ENCODE measurements around the gene BRIP1.
"Not testable (repeated sequence)": the region's sequence is repeated elsewhere in the genome, so short reads cannot be mapped to it uniquely, and the experiment has no call there.

BRIP1 gene

DNA sequence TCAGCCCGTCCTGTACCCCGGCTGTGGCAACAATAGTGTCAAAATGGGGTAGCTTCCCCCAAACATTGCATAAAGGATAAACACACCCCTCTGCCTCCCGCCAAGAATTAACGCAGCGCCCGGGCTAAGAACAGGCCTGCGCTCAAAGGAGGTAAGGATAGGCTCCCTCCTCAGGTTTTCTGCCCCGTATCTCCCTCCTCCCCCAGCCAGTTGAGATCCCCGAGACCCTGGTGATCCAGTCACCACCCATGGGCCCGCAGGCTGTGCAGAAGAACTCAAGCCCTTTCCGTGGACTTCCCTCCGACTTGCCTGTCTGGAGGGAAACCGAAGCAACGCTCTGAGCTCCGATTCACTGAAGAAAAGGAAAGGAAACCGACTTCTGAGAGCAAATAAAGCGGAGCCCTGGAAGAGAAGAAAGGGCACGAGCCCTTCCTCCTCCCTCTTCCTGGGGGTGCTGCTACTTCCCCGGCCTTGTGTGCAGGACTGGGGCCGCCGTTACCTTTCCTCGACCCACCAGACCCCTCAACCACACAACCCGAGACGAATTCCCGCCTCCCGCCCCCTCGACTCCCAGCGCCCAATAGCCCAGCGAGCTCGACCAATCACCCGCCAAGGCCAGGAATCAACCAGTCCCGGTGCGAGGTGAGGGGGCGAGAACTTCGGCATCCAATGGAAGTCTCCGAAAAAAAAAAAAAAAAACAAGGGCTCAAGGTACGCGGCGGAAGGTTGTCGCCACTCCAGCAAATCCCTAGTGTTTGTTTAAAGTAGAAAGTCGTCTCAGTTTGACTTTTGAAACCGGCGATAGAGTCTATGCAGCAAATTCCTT lies at the start of gene BRIP1:
BRIP1 (minus strand) TSS at position 554 of the 826 bp plus-strand sequence. CDS start 1,989 bp downstream, outside the sequence.
- in situ Hi-C loops (cut with MboI; ENCODE audit: low sequenced_read_pairs), result no loop called here

GRCh38 chr17:61908292-61909037 lies 45.1 kb upstream of the BRIP1 start:
- in situ Hi-C loops (cut with MboI; ENCODE audit: low sequenced_read_pairs), result no loop called here

GRCh38 chr17:61907361-61907760 lies 44.0 kb upstream of the BRIP1 start:
- in situ Hi-C loops (cut with MboI; ENCODE audit: low sequenced_read_pairs), result no loop called here

DNA sequence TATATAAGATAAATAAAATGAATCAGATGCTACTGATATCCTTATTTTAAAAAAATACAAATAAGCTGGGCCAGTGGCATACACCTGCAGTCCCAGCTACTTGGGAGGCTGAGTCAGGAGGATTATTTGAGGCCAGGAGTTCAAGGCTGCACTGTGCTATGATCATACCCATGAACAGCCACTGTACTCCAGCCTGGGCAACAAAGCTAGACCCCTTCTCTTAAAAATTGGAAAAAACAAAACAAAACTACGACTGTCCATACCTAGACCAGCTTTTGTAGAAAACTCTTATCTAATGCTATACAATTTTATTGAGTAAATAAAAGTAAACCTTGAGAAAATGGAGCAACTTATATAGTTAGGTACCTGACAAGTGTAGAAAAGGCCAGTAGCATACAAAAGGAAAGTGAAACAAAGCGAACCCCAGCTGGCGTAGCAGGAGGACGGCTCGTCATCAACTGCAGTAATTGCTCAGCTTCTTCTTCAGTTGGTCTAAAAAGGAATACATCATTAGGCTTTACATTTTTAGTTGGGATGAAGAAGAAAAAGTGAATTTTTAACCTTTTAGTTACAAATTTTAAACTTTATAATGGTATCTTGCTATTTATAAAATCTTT lies 40.9 kb upstream of the BRIP1 start:
- in situ Hi-C loops (cut with MboI; ENCODE audit: low sequenced_read_pairs), result no loop called here

DNA sequence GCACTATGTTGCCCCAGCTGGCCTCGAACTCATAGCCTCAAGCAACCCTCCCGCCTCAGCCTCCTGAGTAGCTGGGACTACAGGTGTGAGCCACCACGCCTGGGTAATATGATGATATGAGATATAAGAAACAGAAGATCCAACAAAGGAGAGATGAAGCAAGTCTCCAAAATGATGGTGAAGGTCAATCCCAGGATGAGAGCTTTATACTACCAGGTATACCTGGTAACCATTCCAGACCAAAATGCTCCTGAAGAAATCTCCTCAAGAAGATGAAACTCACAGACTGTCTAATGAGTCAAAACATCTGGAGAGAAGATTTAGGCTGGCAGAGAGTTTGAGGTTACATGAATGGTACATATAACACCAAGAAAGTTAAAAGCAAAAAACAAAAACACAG lies 39.9 kb upstream of the BRIP1 start:
- in situ Hi-C loops (cut with MboI; ENCODE audit: low sequenced_read_pairs), result no loop called here

DNA sequence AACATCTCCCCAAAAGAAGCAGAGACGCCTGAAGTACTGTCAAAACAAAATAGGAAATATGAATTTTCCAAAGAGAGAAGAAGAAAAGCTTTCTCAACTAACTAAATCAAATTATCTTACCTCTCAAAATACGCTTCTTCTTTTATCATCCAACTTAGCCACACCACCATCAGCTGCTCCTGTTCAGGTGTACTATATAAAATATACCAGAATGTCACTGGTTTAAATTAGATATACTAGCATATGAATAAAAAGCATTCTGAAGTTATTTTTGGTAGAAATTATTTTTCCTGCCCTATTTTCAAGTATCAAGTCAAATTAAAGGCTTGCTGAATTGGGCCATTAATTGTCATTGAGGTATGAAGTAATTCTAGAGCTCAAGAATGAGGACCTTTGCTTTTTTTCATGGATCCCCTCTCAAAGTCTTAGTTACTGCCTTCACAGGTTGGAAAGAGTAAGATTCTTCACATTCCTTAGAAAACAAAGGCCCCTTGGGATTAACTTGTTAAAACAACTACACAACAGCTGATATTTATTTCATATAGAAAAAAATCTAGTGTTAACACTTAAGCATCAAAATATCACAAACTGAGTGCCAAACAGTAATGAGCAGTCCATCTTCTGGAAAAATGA lies 34.3 kb upstream of the BRIP1 start:
- in situ Hi-C loops (cut with MboI; ENCODE audit: low sequenced_read_pairs), result no loop called here

DNA sequence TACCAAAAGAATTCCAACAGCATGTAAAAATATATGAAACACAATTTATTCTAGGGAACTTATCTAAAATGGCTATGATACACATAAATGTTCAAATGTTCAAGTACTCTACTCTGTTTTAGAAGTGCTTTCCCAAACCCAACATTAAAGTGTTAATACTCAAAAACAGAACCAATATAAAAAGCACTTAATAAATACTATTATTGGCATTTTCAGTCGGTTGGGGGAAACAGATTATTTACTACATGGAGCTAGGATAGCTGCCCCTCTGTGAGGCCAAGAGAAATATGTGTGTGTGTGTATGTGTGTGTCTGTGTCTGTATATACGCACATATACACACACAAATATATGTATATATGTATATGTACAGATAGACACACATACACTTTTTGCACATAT lies 32.1 kb upstream of the BRIP1 start:
- in situ Hi-C loops (cut with MboI; ENCODE audit: low sequenced_read_pairs), result no loop called here

DNA sequence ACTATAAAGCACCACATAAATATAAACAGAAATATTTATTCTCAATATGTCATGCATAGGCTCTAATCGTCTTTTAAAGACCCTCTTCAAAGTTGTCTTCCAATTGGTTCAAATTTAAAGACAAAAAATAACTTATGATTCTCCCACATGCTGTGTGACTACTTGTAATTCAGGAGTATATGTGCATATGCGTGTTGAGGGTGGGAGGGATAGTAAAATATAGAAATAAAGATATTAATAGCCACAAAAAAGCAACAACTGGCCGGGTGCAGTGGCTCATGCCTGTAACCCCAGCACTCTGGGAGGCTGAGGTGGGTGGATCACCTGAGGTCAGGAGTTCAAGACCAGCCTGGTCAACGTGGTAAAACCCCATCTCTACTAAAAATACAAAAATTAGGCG lies 31.0 kb upstream of the BRIP1 start:
- in situ Hi-C loops (cut with MboI; ENCODE audit: low sequenced_read_pairs), result not testable (repeated sequence)

GRCh38 chr17:61887733-61888132 lies 24.4 kb upstream of the BRIP1 start:
- in situ Hi-C loops (cut with MboI; ENCODE audit: low sequenced_read_pairs), result not testable (repeated sequence)

DNA sequence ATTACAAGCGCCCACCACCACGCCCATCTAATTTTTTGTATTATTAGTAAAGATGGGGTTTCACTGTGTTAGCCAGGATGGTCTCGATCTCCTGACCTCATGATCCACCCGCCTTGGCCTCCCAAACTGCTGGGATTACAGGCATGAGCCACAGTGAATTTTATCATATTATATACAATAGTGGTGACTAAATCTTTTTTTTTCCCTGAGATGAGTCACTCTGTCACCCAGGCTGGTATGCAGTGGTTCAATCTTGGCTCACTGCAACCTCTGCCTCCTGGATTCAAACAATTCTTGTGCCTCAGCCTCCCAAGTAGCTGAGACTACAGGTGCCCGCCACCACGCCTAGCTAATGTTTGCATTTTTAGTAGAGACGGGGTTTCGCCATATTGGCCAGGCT lies 22.5 kb upstream of the BRIP1 start:
- in situ Hi-C loops (cut with MboI; ENCODE audit: low sequenced_read_pairs), result not testable (repeated sequence)

- in situ Hi-C loops (cut with MboI; ENCODE audit: low sequenced_read_pairs), result no loop called here
Measured at GRCh38 chr17:61884864-61885263, 21.5 kb upstream of the BRIP1 start.

DNA sequence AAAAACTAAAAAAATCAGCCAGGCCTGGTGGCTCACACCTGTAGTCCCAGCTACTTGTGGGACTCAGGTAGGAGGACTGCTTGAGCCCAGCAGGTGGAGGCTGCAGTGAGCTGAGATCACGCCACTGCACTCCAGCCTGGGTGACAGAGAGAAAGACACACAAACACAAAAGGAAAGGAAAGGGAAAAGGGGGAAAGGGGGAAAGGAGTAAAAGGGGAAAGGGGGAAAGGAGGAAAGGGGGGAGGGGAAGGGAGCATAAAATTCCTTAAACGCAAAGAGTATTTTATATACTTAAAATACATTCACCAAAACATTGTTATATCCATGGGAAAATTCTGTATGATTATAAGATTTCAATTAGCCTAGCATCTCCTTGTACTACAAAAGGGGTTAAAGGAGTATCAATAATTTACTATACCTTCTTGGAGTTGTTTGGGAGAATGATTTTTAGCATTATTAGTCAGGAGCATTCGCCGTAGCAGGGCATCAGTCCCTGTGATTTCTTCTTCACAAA lies 17.3 kb upstream of the BRIP1 start:
- in situ Hi-C loops (cut with MboI; ENCODE audit: low sequenced_read_pairs), result no loop called here

- in situ Hi-C loops (cut with MboI; ENCODE audit: low sequenced_read_pairs), result no loop called here
Measured at GRCh38 chr17:61878984-61879612, 15.8 kb upstream of the BRIP1 start.

- in situ Hi-C loops (cut with MboI; ENCODE audit: low sequenced_read_pairs), result no loop called here
Measured at GRCh38 chr17:61878520-61878919, 15.2 kb upstream of the BRIP1 start.

DNA sequence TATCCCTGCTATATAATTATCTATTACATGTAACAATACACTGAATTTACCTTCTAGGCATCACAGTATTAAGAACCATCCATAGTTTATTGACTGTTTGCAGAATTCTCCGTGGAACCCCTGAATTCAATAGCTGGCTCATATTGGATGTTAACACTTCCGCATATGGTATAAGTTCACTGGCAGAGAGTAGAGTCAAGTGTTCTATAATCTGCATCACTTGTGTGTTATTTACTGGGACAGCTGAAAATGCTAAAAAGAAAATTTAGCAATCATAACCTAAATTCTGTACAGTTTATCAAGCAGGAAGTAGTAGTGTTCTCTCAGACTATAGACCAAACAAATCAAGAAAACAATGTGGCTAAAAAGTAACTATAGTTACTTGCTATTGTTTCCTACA lies 14.5 kb upstream of the BRIP1 start:
- in situ Hi-C loops (cut with MboI; ENCODE audit: low sequenced_read_pairs), result no loop called here

DNA sequence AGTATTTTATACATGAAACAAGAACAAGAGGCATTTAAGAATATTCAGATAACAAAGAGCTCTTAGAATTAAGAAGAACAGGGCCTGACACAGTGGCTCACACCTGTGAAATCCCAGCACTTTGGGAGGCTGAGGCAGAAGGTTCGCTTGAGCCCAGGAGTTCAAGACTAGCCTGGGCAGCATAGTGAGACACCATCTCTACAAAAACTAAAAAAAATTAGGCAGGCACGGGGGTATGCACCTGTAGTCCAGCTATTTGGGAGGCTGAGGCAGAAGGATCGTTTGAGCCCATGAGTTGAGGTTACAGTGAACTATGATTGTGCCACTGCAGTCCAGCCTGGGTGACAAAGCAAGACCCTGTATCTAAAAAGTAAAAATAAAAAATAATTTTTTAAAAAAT lies 12.5 kb upstream of the BRIP1 start:
- in situ Hi-C loops (cut with MboI; ENCODE audit: low sequenced_read_pairs), result no loop called here

DNA sequence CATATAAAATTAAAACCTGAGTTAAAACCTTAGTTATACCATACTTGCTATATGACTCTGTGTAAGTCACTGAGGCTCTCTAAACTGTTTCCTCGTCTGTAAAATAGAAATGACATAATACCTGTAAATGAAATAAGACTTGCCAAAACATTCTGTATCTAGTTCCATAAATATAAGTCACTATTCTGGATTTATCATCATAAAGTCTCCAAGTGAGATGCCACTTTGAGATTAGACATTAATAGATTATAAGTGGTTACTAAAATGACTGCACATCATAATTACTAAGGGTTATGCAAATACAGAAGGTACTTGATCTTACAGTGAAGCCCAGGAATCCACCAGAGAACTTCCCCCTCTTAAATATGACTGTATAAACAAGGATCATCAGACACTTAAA lies 12.0 kb upstream of the BRIP1 start:
- in situ Hi-C loops (cut with MboI; ENCODE audit: low sequenced_read_pairs), result no loop called here

- in situ Hi-C loops (cut with MboI; ENCODE audit: low sequenced_read_pairs), result no loop called here
Measured at GRCh38 chr17:61874075-61874474, 10.7 kb upstream of the BRIP1 start.

DNA sequence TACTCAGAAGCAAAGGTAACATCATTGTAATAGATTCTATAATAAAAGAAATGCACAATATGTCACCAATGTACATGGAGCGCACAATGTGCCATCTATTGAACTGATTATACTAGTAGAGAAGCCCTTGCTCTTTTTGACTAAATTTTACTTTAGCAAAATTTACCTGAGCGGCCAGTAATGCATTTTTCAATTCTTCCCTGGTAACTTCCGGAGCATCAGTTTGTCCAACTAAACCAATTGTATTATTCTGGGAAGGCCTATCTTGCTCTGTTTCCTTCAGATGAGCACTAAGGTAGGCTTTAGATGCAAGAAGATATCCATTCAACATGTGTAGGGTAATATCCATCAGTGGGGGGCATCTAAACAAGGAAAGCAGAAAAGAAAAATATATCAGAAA lies 8.8 kb upstream of the BRIP1 start:
- in situ Hi-C loops (cut with MboI; ENCODE audit: low sequenced_read_pairs), result no loop called here

GRCh38 chr17:61869138-61869537 lies 5.8 kb upstream of the BRIP1 start:
- in situ Hi-C loops (cut with MboI; ENCODE audit: low sequenced_read_pairs), result no loop called here

DNA sequence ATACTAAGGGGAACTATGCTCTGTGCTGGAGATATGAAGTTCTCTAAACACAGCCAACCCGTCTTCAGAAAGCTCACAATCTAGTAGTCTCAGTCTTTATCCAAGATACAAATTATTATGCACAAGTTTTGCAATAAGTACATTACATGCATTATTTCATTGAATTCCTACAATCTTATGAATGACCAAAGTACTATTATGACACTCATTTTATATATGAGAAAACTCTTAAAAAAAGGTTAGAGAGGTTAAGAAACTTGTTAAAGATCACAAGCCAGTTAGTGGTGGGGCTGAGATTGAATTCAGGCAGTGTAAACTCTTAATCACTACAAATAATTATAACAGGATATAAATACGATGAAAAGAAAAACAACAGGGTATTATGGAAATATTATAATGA lies 4.7 kb upstream of the BRIP1 start:
- in situ Hi-C loops (cut with MboI; ENCODE audit: low sequenced_read_pairs), result no loop called here
